Tibial nerve (tissue), 4 donors: ENCODE measurements around the gene OTUD6A.

Experiments
- CTCF ChIP-seq, 5 experiments: fragments of 200-600 bp in 3 of 5; fragments of 450-650 bp in 2 of 5; sonication (generic) in 3 of 5; IDR thresholded peaks; one replicate each; pipeline ENCODE4 v1.5.1; 2016 to 2019; ENCODE audit warnings: antibody characterized with exemption in 5 of 5, mild to moderate bottlenecking in 3 of 5, moderate library complexity in 2 of 5
- EP300 ChIP-seq, 2 donors: sonication (generic); formaldehyde crosslinking; IDR thresholded peaks; one replicate each; pipeline ENCODE4 v1.6.1; 2017; ENCODE audit warnings: antibody characterized with exemption in 2 of 2, mild to moderate bottlenecking in 1 of 2

- TF ChIP-seq CTCF (IDR thresholded peaks at IDR 0.05) (no peak), EP300 (IDR thresholded peaks at IDR 0.05) (no peak)
Measured at GRCh38 chrX:70066646-70067045, 4.4 kb downstream of the OTUD6A start.
